ENCODE measurements around the gene ATG2A.

- TF ChIP-seq, protein P1, sequence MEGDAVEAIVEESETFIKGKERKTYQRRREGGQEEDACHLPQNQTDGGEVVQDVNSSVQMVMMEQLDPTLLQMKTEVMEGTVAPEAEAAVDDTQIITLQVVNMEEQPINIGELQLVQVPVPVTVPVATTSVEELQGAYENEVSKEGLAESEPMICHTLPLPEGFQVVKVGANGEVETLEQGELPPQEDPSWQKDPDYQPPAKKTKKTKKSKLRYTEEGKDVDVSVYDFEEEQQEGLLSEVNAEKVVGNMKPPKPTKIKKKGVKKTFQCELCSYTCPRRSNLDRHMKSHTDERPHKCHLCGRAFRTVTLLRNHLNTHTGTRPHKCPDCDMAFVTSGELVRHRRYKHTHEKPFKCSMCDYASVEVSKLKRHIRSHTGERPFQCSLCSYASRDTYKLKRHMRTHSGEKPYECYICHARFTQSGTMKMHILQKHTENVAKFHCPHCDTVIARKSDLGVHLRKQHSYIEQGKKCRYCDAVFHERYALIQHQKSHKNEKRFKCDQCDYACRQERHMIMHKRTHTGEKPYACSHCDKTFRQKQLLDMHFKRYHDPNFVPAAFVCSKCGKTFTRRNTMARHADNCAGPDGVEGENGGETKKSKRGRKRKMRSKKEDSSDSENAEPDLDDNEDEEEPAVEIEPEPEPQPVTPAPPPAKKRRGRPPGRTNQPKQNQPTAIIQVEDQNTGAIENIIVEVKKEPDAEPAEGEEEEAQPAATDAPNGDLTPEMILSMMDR (IDR thresholded peaks at IDR 0.05; ENCODE audit: poor library complexity), result no peak
- TF ChIP-seq EZH2phosphoT487 (IDR thresholded peaks at IDR 0.05; ENCODE audit: low read depth, severe bottlenecking, unreplicated experiment) (no peak), EZH2 (IDR thresholded peaks at IDR 0.05; ENCODE audit: borderline replicate concordance) (no peak)
Measured at GRCh38 chr11:64947208-64947814, 30.3 kb upstream of the ATG2A start.
